Amygdala (tissue), 56 donors: ENCODE measurements around the gene PGAP2.
"Not testable (repeated sequence)": the region's sequence is repeated elsewhere in the genome, so short reads cannot be mapped to it uniquely, and the experiment has no call there.

Experiments
- DNase-seq, 56 donors: peaks; one replicate each; lab custom pipeline; 2025; lab: John Stamatoyannopoulos, UW

Gene PGAP2

DNA sequence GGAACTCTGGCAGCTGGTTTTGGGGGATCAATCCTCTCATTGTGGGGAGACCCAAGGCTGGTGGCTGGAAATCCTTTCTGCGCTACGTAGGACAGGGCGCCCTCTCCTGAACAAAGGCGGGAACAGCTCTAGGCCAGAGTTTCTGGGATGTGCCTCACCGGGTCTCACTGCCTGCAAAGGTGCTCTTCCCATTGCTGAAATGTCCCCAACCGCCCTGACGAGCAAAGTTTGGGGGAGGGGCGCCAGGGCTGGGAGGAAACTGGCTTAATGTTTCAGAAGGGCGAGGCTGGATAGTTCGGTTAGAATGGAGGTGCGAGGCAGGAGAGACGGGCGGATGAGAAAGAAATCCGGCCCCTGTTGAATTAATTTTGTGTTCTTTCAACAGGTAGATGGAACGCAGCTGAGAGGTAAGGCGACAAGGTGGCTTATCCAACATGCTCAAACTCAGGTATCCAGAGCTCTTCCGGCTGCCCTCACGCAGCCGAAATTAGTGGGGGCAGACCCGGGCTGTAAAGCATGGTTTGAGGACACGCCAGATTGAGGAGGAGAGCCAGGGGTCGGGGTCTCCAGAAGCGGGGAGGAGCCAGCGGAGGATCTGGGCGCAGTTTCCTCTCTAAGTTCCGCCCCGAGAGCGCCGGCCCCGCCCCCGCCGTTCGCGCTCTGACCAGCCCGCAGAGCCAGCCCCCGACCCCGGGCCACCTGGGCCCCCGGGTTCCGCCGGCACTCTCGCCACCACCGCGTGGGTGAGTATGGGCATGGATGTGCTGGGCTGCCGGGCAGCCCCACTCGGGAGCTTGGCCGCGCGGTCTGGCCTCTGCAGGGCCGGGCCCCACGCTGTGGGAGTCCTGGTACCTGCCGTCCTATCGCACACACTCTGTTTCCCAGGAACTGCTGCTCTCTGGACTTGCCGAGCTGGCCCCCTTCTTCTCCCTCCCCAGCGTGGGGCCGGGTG lies at the start of gene PGAP2:
Gene PGAP2 (plus strand): TSS at position 652 of the 952 bp plus-strand sequence. CDS start 2,700 bp downstream, outside the sequence.
- DNase-seq, result peak in 24 of 56 donors; percentile 15 to 61 (median 36)

DNA sequence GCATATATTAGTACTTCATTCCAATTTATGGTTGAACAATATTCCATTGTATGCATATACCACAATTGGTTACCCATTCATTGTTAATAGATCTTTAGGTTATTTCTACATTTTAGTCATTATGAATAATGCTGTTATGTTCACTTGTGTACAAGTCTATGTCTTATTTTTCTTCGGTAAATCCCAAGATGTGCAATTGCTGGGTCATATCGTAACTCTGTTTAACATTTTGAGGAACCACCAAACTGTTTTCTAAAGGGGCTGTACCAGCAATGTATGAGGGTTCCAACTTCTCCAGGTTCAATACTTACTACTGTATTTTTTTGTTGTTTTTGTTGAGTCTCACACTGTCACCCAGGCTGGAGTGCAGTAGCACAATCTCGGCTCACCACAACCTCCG lies 44.1 kb upstream of the PGAP2 start:
- no peak for DNase-seq

DNA sequence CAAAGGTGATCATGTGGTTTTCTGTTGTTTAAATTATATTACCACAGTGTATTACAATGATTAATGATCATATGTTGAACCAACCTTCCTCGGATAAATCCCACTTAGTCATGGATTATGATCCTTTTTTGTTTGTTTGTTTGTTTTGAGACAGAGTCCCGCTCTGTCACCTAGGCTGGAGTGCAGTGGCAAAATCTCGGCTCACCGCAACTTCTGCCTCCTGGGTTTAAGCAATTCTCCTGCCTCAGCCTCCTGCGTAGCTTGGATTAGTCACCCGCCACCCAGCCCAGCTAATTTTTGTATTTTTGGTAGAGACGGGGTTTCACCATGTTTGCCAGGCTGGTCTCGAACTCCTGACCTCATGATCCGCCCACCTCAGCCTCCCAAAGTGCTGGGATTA lies 41.5 kb upstream of the PGAP2 start:
- DNase-seq, result not testable (repeated sequence)

DNA sequence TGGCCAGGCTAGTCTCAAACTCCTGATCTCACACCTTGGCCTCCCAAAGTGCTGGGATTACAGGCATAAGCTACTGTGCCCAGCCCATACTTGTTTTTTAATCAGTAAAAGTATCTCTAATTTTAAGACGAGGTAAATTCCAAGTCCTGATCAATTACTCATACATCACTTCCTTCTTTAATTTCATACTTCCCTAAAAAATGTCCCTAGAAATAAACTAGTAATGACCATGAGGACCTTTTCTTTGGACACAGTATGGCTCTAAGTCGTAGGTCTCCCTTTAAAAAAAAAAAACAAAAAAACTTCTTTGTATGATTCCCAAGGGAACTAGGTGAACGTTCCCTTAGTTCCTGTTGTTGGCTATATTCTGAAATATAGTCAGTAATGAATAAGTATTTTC lies 40.8 kb upstream of the PGAP2 start:
- no peak for DNase-seq

DNA sequence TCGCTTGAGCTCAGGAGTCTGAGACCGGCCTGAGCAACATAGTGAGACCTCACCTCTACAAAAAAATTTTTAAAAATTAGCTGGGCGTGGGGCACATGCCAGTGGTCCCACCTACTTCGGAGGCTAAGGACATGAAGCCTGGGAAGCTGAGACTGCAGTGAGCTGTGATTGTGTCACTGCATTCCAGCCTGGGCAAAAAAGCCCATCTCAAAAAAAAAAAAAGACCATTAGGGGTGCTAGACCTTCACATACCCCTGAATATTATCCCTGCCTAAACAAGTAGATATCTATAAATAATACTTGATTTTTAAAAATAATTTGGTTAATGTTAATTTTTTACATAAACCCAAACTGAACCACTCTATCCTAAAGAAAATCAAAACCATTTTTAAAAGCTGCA lies 35.2 kb upstream of the PGAP2 start:
- DNase-seq, result no peak

DNA sequence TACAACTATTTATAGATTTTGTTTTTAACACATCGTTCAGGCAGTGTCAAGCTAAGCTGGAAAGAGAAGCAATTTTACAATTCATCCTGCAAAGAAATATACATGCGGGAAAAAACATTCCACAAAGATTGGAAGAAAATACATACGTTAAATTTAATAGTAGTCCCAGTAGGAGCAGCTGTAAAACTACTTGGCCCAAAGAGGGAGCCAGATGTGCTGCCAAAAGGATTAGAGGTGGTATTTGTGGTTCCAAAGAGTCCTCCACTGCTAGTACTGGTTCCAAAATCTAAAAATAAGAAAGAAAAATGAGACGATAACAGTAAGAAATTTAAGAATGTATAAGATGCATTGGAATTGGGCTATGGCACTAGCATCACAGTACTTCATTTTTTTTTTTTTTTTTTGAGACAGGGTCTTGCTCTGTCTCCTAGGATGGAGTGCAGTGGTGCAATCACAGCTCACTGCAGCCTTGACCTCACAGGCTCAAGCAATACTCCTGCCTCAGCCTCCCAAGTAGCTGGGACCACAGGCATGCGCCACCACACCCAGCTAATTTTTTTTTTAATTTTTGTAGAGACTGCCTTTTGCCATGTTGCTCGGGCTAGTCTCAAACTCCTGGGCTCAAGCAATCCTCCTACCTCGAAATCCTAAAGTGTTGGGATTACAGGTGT lies 32.5 kb upstream of the PGAP2 start:
- no peak for DNase-seq

DNA sequence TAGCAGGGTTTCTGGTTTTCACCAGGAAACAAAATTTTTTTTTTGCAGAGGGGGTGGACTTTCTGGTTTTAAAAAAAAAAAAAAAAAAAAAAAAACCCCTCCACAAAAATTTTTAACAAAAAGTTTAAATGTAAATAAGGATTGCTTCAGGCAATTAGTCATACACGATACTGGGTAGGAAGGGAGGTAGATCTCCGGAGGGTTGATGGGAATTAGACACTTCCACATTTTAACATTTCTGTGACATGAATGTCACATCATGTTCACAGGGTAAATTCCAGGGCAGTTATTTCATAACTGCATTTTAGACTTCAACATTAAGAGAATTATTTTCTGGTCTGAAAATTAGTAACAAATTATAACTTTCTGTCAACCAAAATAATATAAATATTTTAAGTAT lies 26.9 kb upstream of the PGAP2 start:
- DNase-seq, result no peak

DNA sequence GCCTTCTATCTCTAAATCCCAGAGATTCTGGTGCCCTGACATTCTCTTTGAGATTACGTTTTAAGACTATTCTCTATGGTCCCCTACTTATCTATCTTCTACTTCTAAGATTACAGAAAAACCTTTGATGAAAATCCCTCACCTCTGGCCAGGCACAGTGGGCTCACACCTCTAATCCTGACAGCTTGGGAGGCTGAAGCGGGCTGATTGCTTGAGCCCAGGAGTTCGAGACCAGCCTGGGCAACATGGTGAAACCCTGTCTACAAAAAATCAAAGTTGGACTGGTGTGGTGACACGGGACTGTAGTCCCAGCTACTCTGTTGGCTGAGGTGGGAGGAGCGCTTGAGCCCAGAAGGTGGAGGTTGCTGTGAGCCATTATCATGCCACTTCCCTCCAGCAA lies 25.4 kb upstream of the PGAP2 start:
- no peak for DNase-seq

DNA sequence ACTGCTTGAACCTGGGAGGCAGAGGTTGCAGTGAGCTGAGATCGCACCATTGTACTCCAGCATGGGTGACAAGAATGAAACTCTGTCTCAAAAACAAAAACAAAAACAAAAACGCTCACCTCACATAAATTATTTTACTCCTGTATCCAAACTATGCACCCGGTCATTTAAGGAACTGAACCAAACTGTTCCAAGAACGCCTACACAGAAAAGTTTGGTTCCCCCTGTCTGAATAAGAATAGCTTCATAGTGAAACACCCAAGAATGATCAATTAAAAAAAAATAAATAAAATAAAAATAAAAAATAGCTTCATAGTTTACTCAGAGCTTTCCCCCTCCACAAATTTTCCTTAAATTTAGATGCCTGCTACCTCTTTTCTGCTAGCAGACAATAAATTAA lies 24.7 kb upstream of the PGAP2 start:
- no peak for DNase-seq

DNA sequence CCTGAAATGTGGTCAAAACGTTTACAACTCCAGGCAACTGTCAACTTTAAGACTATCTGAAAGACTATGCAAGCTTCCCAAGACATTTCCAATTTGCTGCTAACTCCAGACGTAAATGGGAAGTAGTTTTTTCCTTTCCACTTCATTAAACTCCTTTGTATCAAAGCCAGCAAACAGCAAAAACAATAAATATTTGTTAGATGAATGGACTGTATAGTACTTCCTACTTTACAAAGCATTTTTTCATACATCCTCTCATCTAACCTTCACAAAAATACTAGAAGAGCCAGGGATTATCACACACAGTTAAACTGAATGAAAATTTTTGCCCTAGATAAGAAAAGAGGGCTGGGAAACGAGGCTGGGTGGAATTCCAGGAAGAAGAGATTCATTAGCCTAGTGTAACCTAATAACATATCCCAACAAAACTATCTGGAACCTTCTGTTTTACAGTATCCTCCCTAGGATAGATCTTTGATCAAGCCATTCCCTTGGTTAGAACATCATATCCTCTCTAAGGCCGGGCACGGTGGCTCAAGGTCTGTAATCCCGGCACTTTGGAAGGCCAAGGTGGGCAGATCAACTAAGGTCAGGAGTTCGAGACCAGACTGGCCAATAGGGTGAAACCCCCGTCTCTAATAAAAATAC lies 21.5 kb upstream of the PGAP2 start:
- DNase-seq, result no peak

DNA sequence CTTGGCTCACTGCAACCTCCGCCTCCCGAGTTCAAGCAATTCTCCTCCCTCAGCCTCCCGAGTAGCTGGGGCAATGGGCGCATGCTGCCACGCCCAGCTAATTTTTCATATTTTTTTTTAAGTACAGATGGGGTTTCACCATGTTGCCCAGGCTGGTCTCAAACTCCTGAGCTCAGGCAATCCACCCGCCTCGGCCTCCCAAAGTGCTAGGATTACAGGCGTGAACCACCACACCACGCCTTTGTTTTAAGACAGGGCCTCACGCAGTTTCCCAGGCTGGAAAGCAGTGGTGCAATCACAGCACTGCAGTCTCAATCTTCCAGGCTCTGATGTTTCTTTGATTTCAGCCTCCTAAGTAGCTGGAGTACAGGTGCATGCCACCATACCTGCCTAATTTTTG lies 14.0 kb upstream of the PGAP2 start:
- not testable (repeated sequence) for DNase-seq

DNA sequence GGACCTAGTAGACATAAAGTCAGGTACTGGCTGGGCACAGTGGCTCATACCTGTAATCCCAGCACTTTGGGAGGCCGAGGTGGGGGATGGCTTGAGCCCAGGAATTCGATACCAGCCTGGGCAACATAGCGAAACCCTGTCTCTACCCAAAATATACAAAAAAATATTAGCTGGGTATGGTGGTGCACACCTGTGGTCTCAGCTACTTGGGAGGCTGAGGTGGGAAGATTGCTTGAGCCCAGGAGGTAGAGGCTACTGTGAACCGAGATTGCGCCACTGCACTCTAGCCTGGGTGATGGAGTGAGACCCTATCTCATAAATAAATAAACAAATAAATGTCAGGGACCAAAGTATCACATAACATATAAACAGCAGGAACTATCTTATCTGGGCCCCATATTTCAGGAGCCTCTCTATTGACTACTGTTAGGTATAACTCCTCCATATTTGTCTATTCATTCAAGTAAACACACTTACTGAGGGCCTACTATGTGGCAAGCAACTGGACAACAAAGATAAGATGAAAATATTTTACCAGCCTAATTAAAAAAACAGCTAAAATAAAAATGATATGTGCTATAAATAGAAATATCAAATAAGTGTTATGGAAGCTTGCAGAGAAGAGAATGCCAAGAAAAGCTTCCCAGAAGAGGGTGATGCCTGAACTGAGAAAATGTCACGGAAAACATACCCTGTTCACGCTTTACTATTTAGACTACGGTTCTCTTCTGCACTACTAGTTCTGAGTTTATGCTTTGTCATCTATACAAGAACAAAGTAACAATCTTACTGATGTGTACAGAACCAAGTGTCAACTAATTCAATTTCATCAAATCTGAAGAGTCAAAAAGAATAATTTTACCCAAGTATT lies 13.0 kb upstream of the PGAP2 start:
- DNase-seq, result no peak

DNA sequence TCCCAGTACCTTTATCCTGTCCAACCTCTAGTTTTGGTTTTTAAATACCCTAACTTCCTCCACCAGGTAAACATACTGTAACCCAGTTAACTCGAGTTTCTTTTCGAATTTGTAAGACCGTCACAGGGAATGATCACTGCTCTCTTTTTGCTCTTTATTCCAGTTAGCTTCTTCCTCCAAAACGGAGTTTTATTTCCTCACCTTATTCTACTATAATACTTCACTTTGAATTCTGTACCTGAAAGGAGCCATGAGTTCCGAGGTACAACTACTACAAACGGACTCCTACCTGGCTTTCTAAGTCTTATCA lies 12.4 kb upstream of the PGAP2 start:
- DNase-seq, result no peak

DNA sequence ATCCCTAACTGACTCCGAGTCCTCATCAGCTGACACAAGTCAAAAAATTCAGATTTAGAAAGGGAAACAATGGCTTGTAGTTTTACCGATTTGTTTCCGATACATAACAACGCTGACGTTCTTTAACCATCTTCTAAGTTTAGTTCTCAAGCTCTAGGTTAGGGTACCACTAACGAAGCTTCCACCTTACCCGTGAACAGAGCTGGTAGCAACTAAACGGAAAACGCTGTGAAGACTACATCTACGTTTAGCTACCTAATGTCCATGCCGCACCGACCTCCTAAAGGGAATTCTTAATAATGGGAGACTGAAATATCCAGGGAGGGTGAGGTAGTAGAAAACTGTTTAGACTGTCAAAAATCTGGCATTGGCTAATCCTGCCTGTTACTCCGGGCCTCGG lies 12.0 kb upstream of the PGAP2 start:
- DNase-seq, result no peak

DNA sequence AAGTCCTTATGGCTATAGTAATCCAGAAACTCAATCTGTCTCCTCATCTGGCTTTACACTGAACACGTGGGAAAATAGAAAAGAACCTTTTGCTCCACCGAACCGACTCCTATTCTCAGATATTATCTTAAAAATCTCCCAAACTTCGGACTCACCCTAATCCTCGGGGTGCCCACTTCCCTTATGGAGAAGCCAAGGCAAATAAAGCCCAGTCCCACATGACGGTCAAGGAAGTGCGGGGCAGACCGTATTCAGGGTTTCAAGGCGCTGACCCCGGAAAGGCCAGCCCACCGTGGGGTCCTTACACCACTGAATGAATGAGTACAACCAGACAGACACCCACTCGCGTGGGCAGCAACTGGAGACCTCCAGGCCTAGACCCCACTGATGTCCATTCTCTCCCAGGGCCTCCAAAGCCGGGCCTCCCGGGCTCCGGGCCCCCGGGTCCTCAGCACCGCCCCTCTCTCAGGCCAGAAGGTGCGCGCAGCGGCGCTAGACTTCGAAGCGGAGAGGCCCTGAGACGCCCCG lies 11.5 kb upstream of the PGAP2 start:
- DNase-seq, result peak in 2 of 56 donors; percentile 40 to 53

DNA sequence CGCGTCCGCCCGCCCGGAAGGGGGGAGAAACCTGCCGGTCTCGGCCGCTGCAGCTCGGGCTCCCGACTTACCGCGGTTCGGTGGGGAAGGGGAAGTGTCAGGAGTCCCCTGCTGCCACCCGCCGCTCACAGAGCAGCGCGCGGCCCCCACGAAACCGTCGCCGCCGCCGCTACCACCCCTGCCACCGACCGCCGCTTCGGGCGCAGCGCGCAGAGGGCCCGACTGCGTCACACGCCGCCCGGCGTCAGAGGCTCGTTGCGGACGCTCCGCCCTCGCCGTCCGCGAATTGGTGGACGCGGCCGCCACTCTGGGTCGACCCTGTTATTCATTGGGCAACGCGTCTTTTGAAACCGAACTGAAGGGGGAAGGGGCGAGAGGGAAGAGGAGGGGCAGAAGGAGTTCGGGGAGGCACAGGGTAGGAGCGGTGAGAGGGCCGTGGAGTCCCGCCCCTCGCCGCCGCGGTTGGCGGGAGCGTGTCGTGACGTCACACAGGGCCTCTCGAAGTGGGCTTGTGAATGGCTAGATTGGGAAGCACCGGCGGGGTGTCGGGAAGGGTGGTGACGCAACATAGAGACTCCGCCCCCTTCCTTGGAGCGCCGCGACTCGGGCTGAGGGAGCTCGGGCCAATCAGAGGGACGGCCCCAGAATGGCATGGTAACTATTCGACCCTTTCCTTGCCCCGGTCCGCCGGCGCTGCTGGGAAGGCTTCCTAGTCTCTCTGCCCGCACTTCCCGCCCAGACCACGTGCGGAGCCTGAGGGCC lies 10.8 kb upstream of the PGAP2 start, which contains the start of gene NUP98:
Gene NUP98 (minus strand): TSS at position 226 of the 762 bp plus-strand sequence. CDS start 15,437 bp downstream, outside the sequence.
- DNase-seq, result peak; percentile 88 to 100 (median 99)

DNA sequence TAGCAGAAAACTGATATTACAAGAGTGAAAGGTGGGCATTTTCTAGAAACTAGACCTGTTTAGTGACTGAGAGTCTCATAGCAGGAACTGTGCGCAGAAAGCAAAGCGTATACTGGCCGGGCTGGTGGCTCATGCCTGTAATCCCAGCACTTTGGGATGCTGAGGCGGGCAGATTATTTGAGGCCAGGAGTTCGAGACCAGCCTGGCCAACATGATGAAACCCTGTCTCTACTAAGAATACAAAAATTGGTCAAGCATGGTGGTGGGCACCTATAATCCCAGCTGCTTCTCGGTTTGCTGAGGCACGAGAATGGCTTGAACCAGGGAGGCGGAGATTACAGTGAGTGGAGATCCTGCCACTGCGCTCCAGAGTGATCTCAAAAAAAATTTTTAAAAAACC lies 9.2 kb upstream of the PGAP2 start:
- no peak for DNase-seq

DNA sequence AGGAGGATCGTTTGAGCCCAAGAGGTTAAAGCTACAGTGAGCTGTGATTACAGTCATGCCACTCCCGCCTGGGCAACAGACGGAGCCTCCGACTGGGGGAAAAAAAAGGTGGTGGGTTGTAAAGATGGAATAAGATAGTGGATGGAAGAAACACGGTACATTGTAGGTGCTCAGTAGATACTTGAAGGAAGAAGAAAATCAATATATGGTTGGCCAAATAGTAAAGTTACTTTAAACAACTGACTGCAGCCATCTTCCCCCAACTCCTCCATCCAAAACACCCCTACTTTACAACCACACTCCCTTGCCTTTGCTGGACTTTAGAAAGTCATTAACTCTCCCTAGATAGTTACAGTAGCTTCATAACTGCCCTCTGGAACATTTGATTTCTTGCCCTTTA lies 8.5 kb upstream of the PGAP2 start:
- no peak for DNase-seq
